K562 (cell line): Measurements from ENCODE around the gene TICAM1. TPM values are rescaled to one million over a fixed set of nuclear protein-coding genes. Genes with fewer than 3 reads are reported as not detected.

Experiments
- ARID2 ChIP-seq: fragments of 450-650 bp; IDR thresholded peaks from 2 replicates; pipeline ENCODE4 v1.6.1; 2017; ENCODE audit warnings: antibody characterized with exemption, mild to moderate bottlenecking
- HMGN3 ChIP-seq: IDR thresholded peaks from 2 replicates; pipeline ENCODE4 v1.6.1; 2011; ENCODE audit warnings: borderline replicate concordance, low read depth, mild to moderate bottlenecking, mixed read lengths, low read length; ENCODE audit not compliant: insufficient read length; ENCODE audit errors: extremely low read depth
- KHSRP ChIP-seq: fragments of 450-650 bp; IDR thresholded peaks from 2 replicates; pipeline ENCODE4 v1.6.1; 2017
- MBD2 ChIP-seq: sonication (generic); IDR thresholded peaks from 2 replicates; pipeline ENCODE4 v1.6.1; 2016; ENCODE audit warnings: low read depth, borderline replicate concordance
- MEF2D ChIP-seq: conservative IDR thresholded peaks from 2 replicates; pipeline ENCODE4 v1.6.1; 2016; ENCODE audit warnings: low read depth, missing genetic modification characterization, missing compliant biosample characterization
- NR4A1 ChIP-seq, 2 experiments: fragments of 250-450 bp in 1 of 2; fragments of 450-650 bp in 1 of 2; sonication (Bioruptor Pico) in 1 of 2; IDR thresholded peaks; 2 replicates each; pipeline versions ENCODE4 v1.4.0 to v1.6.1; 2016 to 2020; ENCODE audit warnings: mild to moderate bottlenecking in 2 of 2, missing compliant biosample characterization in 1 of 2, missing genetic modification characterization in 1 of 2, moderate library complexity in 1 of 2
- PHB ChIP-seq: fragments of 250-450 bp; sonication (Bioruptor Pico); IDR thresholded peaks from 2 replicates; pipeline ENCODE4 v1.5.0; 2021
- RBM17 ChIP-seq: fragments of 200-400 bp; formaldehyde crosslinking; IDR thresholded peaks from 2 replicates; pipeline ENCODE4 v1.6.1; 2017; ENCODE audit warnings: low read depth, mild to moderate bottlenecking, low read length, borderline replicate concordance
- RUNX1 ChIP-seq: sonication (generic); IDR thresholded peaks from 2 replicates; pipeline ENCODE4 v1.6.1; 2016; ENCODE audit warnings: antibody characterized with exemption, low read depth
- SMARCC2 ChIP-seq: fragments of 450-650 bp; IDR thresholded peaks from 2 replicates; pipeline ENCODE4 v1.6.1; 2017; ENCODE audit warnings: antibody characterized with exemption, moderate library complexity, mild to moderate bottlenecking, low read depth
- ZFX ChIP-seq: sonication (generic); formaldehyde crosslinking; IDR thresholded peaks from 2 replicates; pipeline ENCODE4 v1.8.0; 2022; ENCODE audit warnings: mild to moderate bottlenecking, missing genetic modification reagents, moderate library complexity
- ZNF561 ChIP-seq: fragments of 450-650 bp; formaldehyde crosslinking; conservative IDR thresholded peaks from 2 replicates; pipeline ENCODE4 v1.4.0; 2020; ENCODE audit warnings: mild to moderate bottlenecking, moderate library complexity
- ZNF592 ChIP-seq: fragments of 450-650 bp; IDR thresholded peaks from 2 replicates; pipeline ENCODE4 v1.6.1; 2017; ENCODE audit warnings: antibody characterized with exemption, mild to moderate bottlenecking
- ZNF644 ChIP-seq: fragments of 200-800 bp; sonication (Bioruptor generic); IDR thresholded peaks from 2 replicates; pipeline ENCODE4 v1.6.1; 2016; ENCODE audit warnings: low read depth, missing genetic modification characterization, missing compliant biosample characterization
- polyA plus RNA-seq, 8 experiments: library from polyadenylated mRNA; depleted of rRNA in 4 of 8; stranded (reverse) in 5 of 8; unstranded in 3 of 8; fragments of >200 nt; fragmentation: Nextera tagmentation in 2 of 8; fragmentation: Illumina TruSeq in 1 of 8; extraction: Ambion mirVana in 2 of 8; extraction: Trizol in 1 of 8; gene quantifications; 2 replicates each; pipeline versions ENCODE4 v1.2.1 to v1.2.3, GENCODE V29; 2011 to 2014; ENCODE audit warnings: inconsistent platforms in 1 of 8, missing spikeins in 1 of 8
- total RNA-seq, 7 experiments: library from RNA; depleted of rRNA in 6 of 7; stranded (reverse); fragments of >200 nt in 6 of 7; fragmentation: Illumina TruSeq in 2 of 7; extraction: Trizol in 2 of 7; gene quantifications; 2 replicates each; pipeline versions ENCODE4 v1.2.1 to v1.2.3, GENCODE V29; 2011 to 2021; ENCODE audit warnings: low replicate concordance in 1 of 7
- TF ChIP-seq, protein P1 (sequence below), 2 experiments: IDR thresholded peaks; 2 replicates each; pipeline ENCODE4 v1.6.1; 2011; ENCODE audit warnings: borderline replicate concordance in 1 of 2, control low read depth in 1 of 2, low read depth in 1 of 2, low read length in 1 of 2, mild to moderate bottlenecking in 1 of 2, mixed read lengths in 1 of 2, moderate library complexity in 1 of 2; ENCODE audit not compliant: insufficient read depth in 1 of 2, insufficient read length in 1 of 2, poor library complexity in 1 of 2, severe bottlenecking in 1 of 2; ENCODE audit errors: extremely low read depth in 1 of 2
- TF ChIP-seq, protein P2 (sequence below): sonication (generic); formaldehyde crosslinking; IDR thresholded peaks from 2 replicates; pipeline ENCODE4 v1.8.1; 2023; ENCODE audit warnings: mild to moderate bottlenecking, missing genetic modification reagents
- TF ChIP-seq, protein P3 (sequence below), 2 experiments: fragments of 200-800 bp in 1 of 2; sonication (Bioruptor generic) in 1 of 2; sonication (generic) in 1 of 2; formaldehyde crosslinking in 1 of 2; IDR thresholded peaks in 1 of 2; conservative IDR thresholded peaks in 1 of 2; 2 replicates each; pipeline versions ENCODE4 v1.5.0 to v1.6.1; 2016 to 2020; ENCODE audit warnings: missing compliant biosample characterization in 1 of 2, missing genetic modification characterization in 1 of 2, missing genetic modification reagents in 1 of 2

TICAM1 gene
- total and polyA plus RNA-seq, 9 of the 15 experiments (the other 6 are each of a cell fraction or from before 2014, with no cell fraction given) = 0.07 to 11.6 (median 1.5) TPM

DNA sequence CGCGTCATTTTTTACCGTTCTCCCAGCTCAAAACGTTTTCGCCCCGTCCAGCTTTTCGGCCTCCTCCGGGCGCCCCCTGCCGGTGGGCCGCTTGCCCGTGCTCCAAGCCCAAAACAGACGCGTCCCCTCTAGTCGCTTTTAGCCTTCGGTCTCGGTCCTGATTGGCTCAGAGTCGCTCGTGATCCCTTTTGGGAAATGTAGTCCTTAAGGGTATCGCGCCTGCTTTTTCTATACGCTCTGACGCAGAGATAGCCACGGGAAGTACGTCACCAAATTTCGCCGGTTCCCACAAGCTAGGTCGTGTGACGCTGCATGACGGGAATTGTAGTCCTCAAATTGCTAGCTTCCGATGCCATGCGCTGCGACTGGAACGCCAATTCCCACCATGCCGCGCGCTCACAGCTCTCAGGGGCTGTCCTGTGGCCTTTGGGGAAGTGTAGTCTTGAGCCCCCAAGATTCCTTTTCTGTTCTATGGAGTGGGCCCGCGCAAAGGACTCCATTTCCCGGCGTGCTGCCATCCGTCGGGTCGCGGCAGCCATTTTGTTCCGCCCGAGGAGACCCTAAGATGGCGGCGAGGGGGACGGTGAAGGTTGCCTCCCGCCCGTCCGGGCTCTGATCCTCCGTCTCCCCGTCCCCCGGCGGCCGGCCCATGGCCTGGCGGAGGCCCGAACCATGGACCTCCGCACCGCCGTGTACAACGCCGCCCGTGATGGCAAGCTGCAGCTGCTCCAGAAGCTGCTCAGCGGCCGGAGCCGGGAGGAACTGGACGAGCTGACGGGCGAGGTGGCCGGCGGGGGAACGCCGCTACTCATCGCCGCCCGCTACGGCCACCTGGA lies 40.1 kb downstream of the TICAM1 start, which contains the start of gene FEM1A (continued):
- TF ChIP-seq ZFX (CRISPR knock-in tag) (peak; percentile 62; the same call in 1 of the 2 replicates), RUNX1 (peak; percentile 11; the same call in 1 of the 2 replicates), ZNF561 (CRISPR knock-in tag) (no peak), HMGN3 (peak; percentile 41), ZNF644 (tag) (peak; percentile 100), KHSRP (peak; percentile 90), PHB (CRISPR knock-in tag) (no peak), MBD2 (peak; percentile 98), ZNF592 (peak; percentile 99), NR4A1 (CRISPR knock-in tag; IDR thresholded peaks at IDR 0.05) (peak; percentile 49; the same call in 1 of the 2 replicates), NR4A1 (tag; IDR thresholded peaks at IDR 0.05) (peak; percentile 97), ARID2 (no peak), RBM17 (no peak), SMARCC2 (no peak), MEF2D (tag) (peak; percentile 81)
- TF ChIP-seq, protein P1, sequence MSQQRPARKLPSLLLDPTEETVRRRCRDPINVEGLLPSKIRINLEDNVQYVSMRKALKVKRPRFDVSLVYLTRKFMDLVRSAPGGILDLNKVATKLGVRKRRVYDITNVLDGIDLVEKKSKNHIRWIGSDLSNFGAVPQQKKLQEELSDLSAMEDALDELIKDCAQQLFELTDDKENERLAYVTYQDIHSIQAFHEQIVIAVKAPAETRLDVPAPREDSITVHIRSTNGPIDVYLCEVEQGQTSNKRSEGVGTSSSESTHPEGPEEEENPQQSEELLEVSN (IDR thresholded peaks at IDR 0.05; ENCODE audit: borderline replicate concordance in 1 of 2, extremely low read depth in 1 of 2, insufficient read depth in 1 of 2, insufficient read length in 1 of 2, low read depth in 1 of 2, low read length in 1 of 2, poor library complexity in 1 of 2, severe bottlenecking in 1 of 2) = peak; percentile 23 to 36
- TF ChIP-seq, protein P2, sequence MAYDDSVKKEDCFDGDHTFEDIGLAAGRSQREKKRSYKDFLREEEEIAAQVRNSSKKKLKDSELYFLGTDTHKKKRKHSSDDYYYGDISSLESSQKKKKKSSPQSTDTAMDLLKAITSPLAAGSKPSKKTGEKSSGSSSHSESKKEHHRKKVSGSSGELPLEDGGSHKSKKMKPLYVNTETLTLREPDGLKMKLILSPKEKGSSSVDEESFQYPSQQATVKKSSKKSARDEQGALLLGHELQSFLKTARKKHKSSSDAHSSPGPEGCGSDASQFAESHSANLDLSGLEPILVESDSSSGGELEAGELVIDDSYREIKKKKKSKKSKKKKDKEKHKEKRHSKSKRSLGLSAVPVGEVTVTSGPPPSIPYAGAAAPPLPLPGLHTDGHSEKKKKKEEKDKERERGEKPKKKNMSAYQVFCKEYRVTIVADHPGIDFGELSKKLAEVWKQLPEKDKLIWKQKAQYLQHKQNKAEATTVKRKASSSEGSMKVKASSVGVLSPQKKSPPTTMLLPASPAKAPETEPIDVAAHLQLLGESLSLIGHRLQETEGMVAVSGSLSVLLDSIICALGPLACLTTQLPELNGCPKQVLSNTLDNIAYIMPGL (CRISPR knock-in tag) = peak; percentile 93
- TF ChIP-seq, protein P3, sequence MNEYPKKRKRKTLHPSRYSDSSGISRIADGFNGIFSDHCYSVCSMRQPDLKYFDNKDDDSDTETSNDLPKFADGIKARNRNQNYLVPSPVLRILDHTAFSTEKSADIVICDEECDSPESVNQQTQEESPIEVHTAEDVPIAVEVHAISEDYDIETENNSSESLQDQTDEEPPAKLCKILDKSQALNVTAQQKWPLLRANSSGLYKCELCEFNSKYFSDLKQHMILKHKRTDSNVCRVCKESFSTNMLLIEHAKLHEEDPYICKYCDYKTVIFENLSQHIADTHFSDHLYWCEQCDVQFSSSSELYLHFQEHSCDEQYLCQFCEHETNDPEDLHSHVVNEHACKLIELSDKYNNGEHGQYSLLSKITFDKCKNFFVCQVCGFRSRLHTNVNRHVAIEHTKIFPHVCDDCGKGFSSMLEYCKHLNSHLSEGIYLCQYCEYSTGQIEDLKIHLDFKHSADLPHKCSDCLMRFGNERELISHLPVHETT (CRISPR knock-in tag; conservative IDR thresholded peaks at IDR 0.05 in 1 of 2, IDR thresholded peaks at IDR 0.05 in 1 of 2) = peak in 1 of 2 experiments; percentile 96; a peak in 2 of 4 replicates
